Lower leg skin (tissue), 3 donors: ENCODE measurements around the gene SLC39A11.

Experiments used
- CTCF ChIP-seq, 3 donors: fragments of 450-650 bp; IDR thresholded peaks; one replicate each; pipeline ENCODE4 v1.5.1; 2016; ENCODE audit warnings: antibody characterized with exemption in 3 of 3, mild to moderate bottlenecking in 3 of 3, moderate library complexity in 2 of 3
- POLR2A ChIP-seq, 2 donors: fragments of 450-650 bp; IDR thresholded peaks; one replicate each; pipeline ENCODE4 v1.6.1; 2016 to 2017; ENCODE audit warnings: antibody characterized with exemption in 2 of 2, mild to moderate bottlenecking in 1 of 2, moderate library complexity in 1 of 2

GRCh38 chr17:73029021-73029420 is 63.5 kb downstream of the SLC39A11 start:
- TF ChIP-seq CTCF (IDR thresholded peaks at IDR 0.05) (no peak), POLR2A (IDR thresholded peaks at IDR 0.05) (no peak)
